Measurements from ENCODE around the gene ELOVL6. TPM values are rescaled to one million over a fixed set of nuclear protein-coding genes. Genes with fewer than 3 reads are reported as not detected.

Gene ELOVL6
- total and polyA plus RNA-seq, 11 donors: 0.50 to 22.4 (median 2.9) TPM

- TF ChIP-seq POLR2A (IDR thresholded peaks at IDR 0.05) (no peak), CTCF (IDR thresholded peaks at IDR 0.05) (no peak)
- intact Hi-C loops (cut with DNase I): loop anchor here in 9 of 10 donors (1.0 to 10.0 kb wide), 5 partner anchors 159 to 293 kb away; no protein-coding TSS in a partner anchor
- H3K36me3 ChIP-seq: no peaks in the 10 kb centered on the region
- no peaks in the 10 kb centered on the region for H3K9me3 ChIP-seq
- ATAC-seq (no peak), DNase-seq (no peak)
- WGBS, 4 donors: 62 to 68% (median 65%) methylated on average over 2 of the region's 2 CpGs
- no peaks in the 10 kb centered on the region for H3K27me3 ChIP-seq
- no peak overlapping the region for H3K4me3 ChIP-seq
- H3K4me1 ChIP-seq: no peaks in the 10 kb centered on the region
- no peak overlapping the region for H3K27ac ChIP-seq
Observed at GRCh38 chr4:110211770-110212061, 13.3 kb upstream of the ELOVL6 start.

GRCh38 chr4:110211007-110211769, 12.8 kb upstream of the ELOVL6 start:
- peak overlapping the region in 2 of 12 donors; percentile 34 to 37 for H3K4me3 ChIP-seq
- no peaks in the 10 kb centered on the region for H3K36me3 ChIP-seq
- ATAC-seq: peak in 1 of 4 donors; percentile 53
- no peaks in the 10 kb centered on the region for H3K4me1 ChIP-seq
- peak; percentile 51 to 92 (median 72) for TF ChIP-seq CTCF (IDR thresholded peaks at IDR 0.05)
- TF ChIP-seq POLR2A (IDR thresholded peaks at IDR 0.05): no peak
- H3K9me3 ChIP-seq: no peaks in the 10 kb centered on the region
- H3K27me3 ChIP-seq: no peaks in the 10 kb centered on the region
- intact Hi-C loops (cut with DNase I): loop anchor here in 9 of 10 donors (1.0 to 10.0 kb wide), 5 partner anchors 159 to 294 kb away; no protein-coding TSS in a partner anchor
- DNase-seq: no peak
- H3K27ac ChIP-seq: no peak overlapping the region
- WGBS, 4 donors: 56 to 73% (median 68%) methylated on average over 12 to 13 of the region's 13 CpGs

GRCh38 chr4:110208419-110208818, 10.0 kb upstream of the ELOVL6 start:
- 86 to 97% (median 93%) methylated on average over 6 of the region's 6 CpGs for WGBS, 4 donors
- Histone ChIP-seq H3K27ac (no peak overlapping the region), H3K4me1 (no peaks in the 10 kb centered on the region), H3K9me3 (no peaks in the 10 kb centered on the region), H3K36me3 (no peaks in the 10 kb centered on the region), H3K4me3 (no peak overlapping the region), H3K27me3 (no peaks in the 10 kb centered on the region)
- DNase-seq (no peak), ATAC-seq (no peak)
- intact Hi-C loops (cut with DNase I): loop anchor here in 1 of 10 donors (2.0 kb wide), 1 partner anchor 158 kb away; no protein-coding TSS in a partner anchor
- no peak for TF ChIP-seq CTCF (IDR thresholded peaks at IDR 0.05)
- no peak for TF ChIP-seq POLR2A (IDR thresholded peaks at IDR 0.05)

GRCh38 chr4:110207233-110207632, 8.8 kb upstream of the ELOVL6 start:
- TF ChIP-seq CTCF (IDR thresholded peaks at IDR 0.05) (no peak), POLR2A (IDR thresholded peaks at IDR 0.05) (no peak)
- no peaks in the 10 kb centered on the region for H3K36me3 ChIP-seq
- no peak overlapping the region for H3K4me3 ChIP-seq
- H3K9me3 ChIP-seq: no peaks in the 10 kb centered on the region
- DNase-seq: no peak
- 69 to 89% (median 85%) methylated on average over 1 of the region's 1 CpG for WGBS, 4 donors
- intact Hi-C loops (cut with DNase I): loop anchor here in 1 of 10 donors (2.0 kb wide), 1 partner anchor 158 kb away; no protein-coding TSS in a partner anchor
- no peaks in the 10 kb centered on the region for H3K27me3 ChIP-seq
- no peak overlapping the region for H3K27ac ChIP-seq
- ATAC-seq: no peak
- H3K4me1 ChIP-seq: no peaks in the 10 kb centered on the region
